ENCODE results near the gene LRRC42.

Gene LRRC42

DNA sequence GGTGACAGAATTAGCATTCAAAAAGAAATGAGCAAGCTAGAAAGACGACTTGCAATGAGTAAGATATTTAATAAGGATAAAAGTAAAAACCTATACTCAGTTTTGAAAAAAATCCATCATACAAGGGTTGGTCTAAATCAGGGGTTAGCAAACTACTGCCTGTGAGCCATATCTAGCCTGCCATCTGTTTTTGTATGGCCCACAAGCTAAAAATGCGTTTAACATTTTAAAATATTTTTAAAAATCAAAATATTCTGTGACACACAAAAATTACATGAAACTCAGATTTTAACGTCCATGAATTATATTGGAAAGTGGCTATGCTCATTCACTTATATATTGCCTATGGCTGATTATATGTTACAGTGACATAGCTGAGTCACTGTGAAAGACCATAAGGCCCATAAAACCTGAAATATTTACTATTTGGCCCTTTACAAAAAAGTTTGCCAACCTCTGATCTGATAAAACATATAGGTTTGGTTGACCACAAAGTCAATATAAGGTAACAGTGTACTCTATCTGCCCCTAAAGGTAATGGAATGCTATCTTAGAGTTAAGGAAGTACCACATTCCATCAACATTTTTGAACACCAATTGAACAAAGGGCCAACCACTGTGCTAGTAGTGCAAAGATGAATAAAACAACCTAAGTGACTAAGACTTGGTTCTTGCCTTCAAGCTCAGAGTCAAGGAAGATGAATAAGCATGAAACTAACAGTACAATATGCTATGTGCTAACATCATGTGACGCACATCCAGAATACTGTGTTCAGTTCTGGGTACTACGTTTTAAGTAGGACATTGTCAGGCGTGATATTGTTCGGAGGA, 3.8 kb upstream of the LRRC42 start:
- no peak overlapping the region for H3K27ac ChIP-seq (ENCODE audit: low read length)
- H3K4me2 ChIP-seq (ENCODE audit: low read length): no peak overlapping the region
- TF ChIP-seq EZH2phosphoT487 (IDR thresholded peaks at IDR 0.05; ENCODE audit: low read depth) (no peak), CTCF (IDR thresholded peaks at IDR 0.05; ENCODE audit: low read depth, low read length) (no peak)
- H3K36me3 ChIP-seq (replicated peaks; ENCODE audit: low read depth, low read length): no peaks in the 10 kb centered on the region
- H4K20me1 ChIP-seq (ENCODE audit: insufficient read depth, low read length): no peaks in the 10 kb centered on the region
- no peaks in the 10 kb centered on the region for H3K27me3 ChIP-seq (ENCODE audit: low read depth, low read length)
- H3K9ac ChIP-seq (ENCODE audit: low read length): no peak overlapping the region
- H2AFZ ChIP-seq (ENCODE audit: low read depth, low read length): no peak overlapping the region
- peaks cover 29% of the 10 kb centered on the region for H3K79me2 ChIP-seq (ENCODE audit: low read length)
- H3K4me3 ChIP-seq (ENCODE audit: low read length): no peak overlapping the region
- H3K9me3 ChIP-seq (ENCODE audit: insufficient read depth, low read length): no peaks in the 10 kb centered on the region
- H3K4me1 ChIP-seq (ENCODE audit: low read length): peaks cover 17% of the 10 kb centered on the region

- Histone ChIP-seq H3K36me3 (replicated peaks; ENCODE audit: low read depth, low read length) (no peaks in the 10 kb centered on the region), H3K4me3 (ENCODE audit: low read length) (no peak overlapping the region), H3K4me1 (ENCODE audit: low read length) (peaks cover 18% of the 10 kb centered on the region), H4K20me1 (ENCODE audit: insufficient read depth, low read length) (no peaks in the 10 kb centered on the region), H3K4me2 (ENCODE audit: low read length) (no peak overlapping the region), H3K79me2 (ENCODE audit: low read length) (peaks cover 29% of the 10 kb centered on the region), H3K27ac (ENCODE audit: low read length) (no peak overlapping the region), H3K9me3 (ENCODE audit: insufficient read depth, low read length) (no peaks in the 10 kb centered on the region), H2AFZ (ENCODE audit: low read depth, low read length) (no peak overlapping the region), H3K9ac (ENCODE audit: low read length) (no peak overlapping the region), H3K27me3 (ENCODE audit: low read depth, low read length) (no peaks in the 10 kb centered on the region)
- TF ChIP-seq CTCF (IDR thresholded peaks at IDR 0.05; ENCODE audit: low read depth, low read length): no peak
- TF ChIP-seq EZH2phosphoT487 (IDR thresholded peaks at IDR 0.05; ENCODE audit: low read depth): no peak
Measured at GRCh38 chr1:53943090-53943489, 3.1 kb upstream of the LRRC42 start.

GRCh38 chr1:53943490-53944043, 2.6 kb upstream of the LRRC42 start:
- Histone ChIP-seq H3K79me2 (ENCODE audit: low read length) (peaks cover 29% of the 10 kb centered on the region), H3K4me1 (ENCODE audit: low read length) (peaks cover 18% of the 10 kb centered on the region), H2AFZ (ENCODE audit: low read depth, low read length) (no peak overlapping the region), H3K9me3 (ENCODE audit: insufficient read depth, low read length) (no peaks in the 10 kb centered on the region), H3K27ac (ENCODE audit: low read length) (no peak overlapping the region), H3K9ac (ENCODE audit: low read length) (no peak overlapping the region), H3K27me3 (ENCODE audit: low read depth, low read length) (no peaks in the 10 kb centered on the region), H4K20me1 (ENCODE audit: insufficient read depth, low read length) (no peaks in the 10 kb centered on the region), H3K36me3 (replicated peaks; ENCODE audit: low read depth, low read length) (no peaks in the 10 kb centered on the region), H3K4me2 (ENCODE audit: low read length) (peak overlapping the region; percentile 99), H3K4me3 (ENCODE audit: low read length) (no peak overlapping the region)
- no peak for TF ChIP-seq CTCF (IDR thresholded peaks at IDR 0.05; ENCODE audit: low read depth, low read length)
- no peak for TF ChIP-seq EZH2phosphoT487 (IDR thresholded peaks at IDR 0.05; ENCODE audit: low read depth)

- TF ChIP-seq EZH2phosphoT487 (IDR thresholded peaks at IDR 0.05; ENCODE audit: low read depth) (no peak), CTCF (IDR thresholded peaks at IDR 0.05; ENCODE audit: low read depth, low read length) (no peak)
- Histone ChIP-seq H3K27ac (ENCODE audit: low read length) (peak overlapping the region; percentile 55; the same call in 1 of the 2 replicates), H3K79me2 (ENCODE audit: low read length) (peaks cover 29% of the 10 kb centered on the region)
Measured at GRCh38 chr1:53944469-53945182, 1.5 kb upstream of the LRRC42 start.

More at GRCh38 chr1:53944469-53945182, 1.5 kb upstream of the LRRC42 start:
- H3K4me1 ChIP-seq (ENCODE audit: low read length): peaks cover 18% of the 10 kb centered on the region
- H3K4me2 ChIP-seq (ENCODE audit: low read length): peak overlapping the region; percentile 99
- H3K9me3 ChIP-seq (ENCODE audit: insufficient read depth, low read length): no peaks in the 10 kb centered on the region
- no peaks in the 10 kb centered on the region for H3K27me3 ChIP-seq (ENCODE audit: low read depth, low read length)
- H3K9ac ChIP-seq (ENCODE audit: low read length): peak overlapping the region; percentile 90
- H2AFZ ChIP-seq (ENCODE audit: low read depth, low read length): no peak overlapping the region
- peak overlapping the region; percentile 86 for H3K4me3 ChIP-seq (ENCODE audit: low read length)
- no peaks in the 10 kb centered on the region for H4K20me1 ChIP-seq (ENCODE audit: insufficient read depth, low read length)
- H3K36me3 ChIP-seq (replicated peaks; ENCODE audit: low read depth, low read length): no peaks in the 10 kb centered on the region
